GM12865 (cell line): ENCODE data around the gene TMEM204.

ENCODE experiments used
- DNase-seq: peaks from one replicate; pipeline ENCODE4 v3.0.0; 2010; ENCODE audit warnings: low read depth
- H3K4me3 ChIP-seq: 2 replicates; pipeline ENCODE4 v1.5.1; 2011; ENCODE audit warnings: mild to moderate bottlenecking, low read depth, low read length, control low read depth
- TF ChIP-seq, protein P1 (sequence below): IDR thresholded peaks from 2 replicates; pipeline ENCODE4 v1.5.1; 2011; ENCODE audit warnings: low read length, control low read depth, low read depth, inconsistent platforms; ENCODE audit not compliant: insufficient read depth; ENCODE audit errors: missing control alignments

Gene TMEM204

DNA sequence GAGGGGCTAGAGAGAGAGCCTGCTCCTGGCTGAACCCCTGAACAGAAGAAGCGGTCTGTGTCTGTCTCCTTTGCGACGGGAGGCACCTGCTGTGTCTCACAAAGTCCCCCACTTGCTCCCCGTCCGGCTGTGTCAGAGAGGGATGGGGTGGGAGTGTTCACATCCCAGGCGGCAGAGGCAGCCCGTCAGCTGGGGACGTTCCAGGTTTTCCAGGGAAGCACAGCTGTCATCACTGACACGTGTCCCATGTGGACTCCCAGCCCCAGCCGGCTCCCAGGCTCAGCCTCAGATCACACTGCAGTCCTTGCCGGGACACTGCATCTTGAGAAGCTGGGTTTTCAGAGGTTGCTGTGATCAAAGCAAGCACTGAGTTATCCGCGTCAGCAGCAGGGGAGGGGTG lies 38.8 kb upstream of the TMEM204 start:
- DNase-seq = no peak
- H3K4me3 ChIP-seq = no peak overlapping the region
- TF ChIP-seq, protein P1, sequence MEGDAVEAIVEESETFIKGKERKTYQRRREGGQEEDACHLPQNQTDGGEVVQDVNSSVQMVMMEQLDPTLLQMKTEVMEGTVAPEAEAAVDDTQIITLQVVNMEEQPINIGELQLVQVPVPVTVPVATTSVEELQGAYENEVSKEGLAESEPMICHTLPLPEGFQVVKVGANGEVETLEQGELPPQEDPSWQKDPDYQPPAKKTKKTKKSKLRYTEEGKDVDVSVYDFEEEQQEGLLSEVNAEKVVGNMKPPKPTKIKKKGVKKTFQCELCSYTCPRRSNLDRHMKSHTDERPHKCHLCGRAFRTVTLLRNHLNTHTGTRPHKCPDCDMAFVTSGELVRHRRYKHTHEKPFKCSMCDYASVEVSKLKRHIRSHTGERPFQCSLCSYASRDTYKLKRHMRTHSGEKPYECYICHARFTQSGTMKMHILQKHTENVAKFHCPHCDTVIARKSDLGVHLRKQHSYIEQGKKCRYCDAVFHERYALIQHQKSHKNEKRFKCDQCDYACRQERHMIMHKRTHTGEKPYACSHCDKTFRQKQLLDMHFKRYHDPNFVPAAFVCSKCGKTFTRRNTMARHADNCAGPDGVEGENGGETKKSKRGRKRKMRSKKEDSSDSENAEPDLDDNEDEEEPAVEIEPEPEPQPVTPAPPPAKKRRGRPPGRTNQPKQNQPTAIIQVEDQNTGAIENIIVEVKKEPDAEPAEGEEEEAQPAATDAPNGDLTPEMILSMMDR = no peak

DNA sequence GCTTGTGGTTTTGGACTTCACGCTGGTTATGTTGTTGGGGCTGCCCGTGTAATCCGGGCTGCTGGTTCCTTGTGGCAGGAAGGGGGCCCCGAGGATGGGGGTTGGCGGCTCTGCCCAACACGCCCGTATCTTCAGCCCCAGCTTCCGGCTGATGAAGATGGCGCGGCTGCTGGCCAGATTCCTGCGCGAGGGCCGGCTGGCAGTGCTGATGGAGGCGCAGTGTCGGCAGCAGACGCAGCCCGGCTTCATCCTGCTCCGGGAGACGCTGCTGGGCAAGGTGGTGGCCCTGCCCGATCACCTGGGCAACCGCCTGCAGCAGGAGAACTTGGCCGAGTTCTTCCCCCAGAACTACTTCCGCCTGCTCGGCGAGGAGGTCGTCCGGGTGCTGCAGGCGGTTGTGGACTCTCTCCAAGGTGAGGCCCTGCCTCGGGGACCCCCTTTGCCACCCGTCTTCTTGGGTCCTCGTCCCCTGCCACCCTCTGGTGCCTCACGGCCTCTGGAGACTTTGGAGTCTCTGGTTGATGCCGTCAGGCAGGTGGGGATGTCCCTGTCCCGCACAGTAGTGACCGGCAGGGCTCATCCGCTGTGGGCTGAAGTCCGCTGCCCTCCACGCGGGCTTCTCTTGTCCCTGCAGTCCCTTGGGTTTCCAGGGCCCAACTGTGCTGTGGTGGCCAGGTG lies 38.1 kb upstream of the TMEM204 start:
- H3K4me3 ChIP-seq = no peak overlapping the region
- TF ChIP-seq, protein P1 = no peak
- no peak for DNase-seq

- DNase-seq = no peak
- no peak overlapping the region for H3K4me3 ChIP-seq
- TF ChIP-seq, protein P1 = no peak
Measured at GRCh38 chr16:1495889-1496262, 37.6 kb upstream of the TMEM204 start.

GRCh38 chr16:1496464-1496863 lies 37.0 kb upstream of the TMEM204 start:
- H3K4me3 ChIP-seq = no peak overlapping the region
- TF ChIP-seq, protein P1 = no peak
- no peak for DNase-seq

DNA sequence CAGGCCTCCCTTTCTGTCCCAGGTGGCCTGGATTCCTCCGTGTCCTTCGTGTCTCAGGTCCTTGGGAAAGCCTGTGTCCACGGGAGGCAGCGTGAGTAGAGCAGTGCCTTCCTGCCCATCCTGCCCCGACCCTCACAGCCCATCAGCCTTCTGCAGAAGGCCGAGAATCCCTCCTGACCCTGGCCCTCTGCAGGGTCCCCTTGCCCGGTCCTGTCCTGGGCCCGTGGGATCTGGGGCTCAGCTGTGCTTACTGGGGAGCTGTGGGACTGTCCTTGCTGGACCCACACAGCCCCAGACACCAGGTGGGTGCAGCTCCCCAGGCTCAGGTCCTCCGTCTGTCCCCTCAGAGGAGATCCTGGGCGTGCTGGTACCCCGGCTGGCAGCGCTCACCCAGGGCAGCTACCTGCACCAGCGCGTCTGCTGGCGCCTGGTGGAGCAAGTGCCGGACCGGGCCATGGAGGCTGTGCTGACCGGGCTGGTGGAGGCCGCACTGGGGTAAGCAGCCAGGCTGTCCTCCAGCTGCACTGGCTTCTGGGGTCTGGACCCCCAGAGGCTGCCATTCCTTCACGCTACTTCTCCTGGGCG lies 36.4 kb upstream of the TMEM204 start:
- no peak for DNase-seq
- TF ChIP-seq, protein P1 = no peak
- no peak overlapping the region for H3K4me3 ChIP-seq

GRCh38 chr16:1498899-1499676 lies 34.4 kb upstream of the TMEM204 start:
- H3K4me3 ChIP-seq = no peak overlapping the region
- DNase-seq = no peak
- TF ChIP-seq, protein P1 = no peak
